Measurements from ENCODE around the gene C1orf115.

C1orf115 gene

GRCh38 chr1:220669005-220669404 lies 21.2 kb upstream of the C1orf115 start:
- Histone ChIP-seq H3K4me3 (replicated peaks; ENCODE audit: insufficient read depth, low read length) (no peak overlapping the region), H3K27me3 (ENCODE audit: insufficient read depth, poor library complexity, severe bottlenecking) (peaks cover 2% of the 10 kb centered on the region), H3K27ac (replicated peaks) (no peak overlapping the region)
- no peak for DNase-seq (ENCODE audit: low read depth in 1 of 2, low spot score in 1 of 2)
- TF ChIP-seq SPI1 (IDR thresholded peaks at IDR 0.05; ENCODE audit: borderline replicate concordance, low read depth) (no peak), GABPA (IDR thresholded peaks at IDR 0.05; ENCODE audit: low read depth) (no peak), REST (IDR thresholded peaks at IDR 0.05; ENCODE audit: insufficient replicate concordance, low read depth) (no peak), POLR2AphosphoS5 (IDR thresholded peaks at IDR 0.05; ENCODE audit: low read depth) (no peak), CTCF (IDR thresholded peaks at IDR 0.05; ENCODE audit: insufficient read depth, low read length) (no peak)

GRCh38 chr1:220670365-220670764 lies 19.8 kb upstream of the C1orf115 start:
- TF ChIP-seq REST (IDR thresholded peaks at IDR 0.05; ENCODE audit: insufficient replicate concordance, low read depth): no peak
- TF ChIP-seq SPI1 (IDR thresholded peaks at IDR 0.05; ENCODE audit: borderline replicate concordance, low read depth): no peak
- TF ChIP-seq GABPA (IDR thresholded peaks at IDR 0.05; ENCODE audit: low read depth): no peak
- no peak for TF ChIP-seq CTCF (IDR thresholded peaks at IDR 0.05; ENCODE audit: insufficient read depth, low read length)
- Histone ChIP-seq H3K4me3 (replicated peaks; ENCODE audit: insufficient read depth, low read length) (no peak overlapping the region), H3K27me3 (ENCODE audit: insufficient read depth, poor library complexity, severe bottlenecking) (peaks cover 2% of the 10 kb centered on the region), H3K27ac (replicated peaks) (no peak overlapping the region)
- DNase-seq (ENCODE audit: low read depth in 1 of 2, low spot score in 1 of 2): no peak

GRCh38 chr1:220673921-220674320 lies 16.2 kb upstream of the C1orf115 start:
- peaks cover 1% of the 10 kb centered on the region for H3K27me3 ChIP-seq (ENCODE audit: insufficient read depth, poor library complexity, severe bottlenecking)
- H3K4me3 ChIP-seq (replicated peaks; ENCODE audit: insufficient read depth, low read length): no peak overlapping the region
- DNase-seq (ENCODE audit: low read depth in 1 of 2, low spot score in 1 of 2): no peak
- H3K27ac ChIP-seq (replicated peaks): no peak overlapping the region
- no peak for TF ChIP-seq CTCF (IDR thresholded peaks at IDR 0.05; ENCODE audit: insufficient read depth, low read length)
- TF ChIP-seq GABPA (IDR thresholded peaks at IDR 0.05; ENCODE audit: low read depth): no peak
- no peak for TF ChIP-seq REST (IDR thresholded peaks at IDR 0.05; ENCODE audit: insufficient replicate concordance, low read depth)
- no peak for TF ChIP-seq POLR2AphosphoS5 (IDR thresholded peaks at IDR 0.05; ENCODE audit: low read depth)
- no peak for TF ChIP-seq SPI1 (IDR thresholded peaks at IDR 0.05; ENCODE audit: borderline replicate concordance, low read depth)
